Activated CD4-positive, CD25-positive, alpha-beta regulatory T cell treated with anti-CD3 and anti-CD28 coated beads, Interleukin-2, amount 50 U/mL, for 72 hours (primary cell): ENCODE results near the gene CPM.

ENCODE experiments used
- DNase-seq: peaks from one replicate; pipeline ENCODE4 v3.0.0; 2021

CPM gene

GRCh38 chr12:68954811-68955210, 21.8 kb upstream of the CPM start:
- DNase-seq: no peak

- no peak for DNase-seq
Measured at GRCh38 chr12:68953536-68953935, 20.6 kb upstream of the CPM start.

DNA sequence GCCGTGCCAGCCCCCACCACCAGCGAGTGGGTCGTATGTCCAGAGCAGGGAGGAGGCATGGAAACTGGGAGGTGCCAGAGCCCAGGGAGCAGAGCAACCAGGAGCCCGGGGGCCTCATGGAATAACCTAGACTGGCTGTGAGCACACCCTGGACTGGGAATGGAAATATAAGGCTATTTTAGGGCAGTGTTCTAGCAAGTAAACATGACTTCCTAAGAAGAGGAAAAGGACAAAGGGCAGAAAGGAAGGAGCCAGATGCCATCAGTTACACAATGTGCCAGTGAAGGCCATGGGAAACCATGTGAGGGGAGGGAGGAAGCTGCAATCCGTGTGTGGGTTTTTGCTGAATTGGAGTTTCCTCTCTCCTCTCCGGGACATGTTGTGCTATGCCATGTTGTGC, 18.7 kb upstream of the CPM start:
- DNase-seq: no peak

DNA sequence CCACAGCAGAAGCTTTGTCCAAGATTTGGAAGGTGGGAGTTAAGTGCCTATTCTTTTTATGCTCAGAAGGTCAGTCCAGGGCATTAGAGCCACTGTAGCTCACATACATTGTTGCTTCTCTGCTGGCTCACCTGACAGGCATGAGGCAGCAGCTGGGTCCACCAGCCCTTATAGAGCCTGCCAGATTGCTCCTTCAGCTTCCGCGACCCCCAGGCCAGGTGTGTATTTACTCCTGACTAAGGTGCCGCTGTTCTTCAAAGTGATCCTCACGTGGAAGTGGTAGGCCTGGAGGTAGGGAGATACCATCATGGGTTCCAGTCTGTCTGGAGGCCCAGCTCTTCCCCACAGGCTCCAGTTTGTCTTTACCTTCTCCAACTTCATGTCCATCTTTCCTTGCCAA, 17.5 kb upstream of the CPM start:
- DNase-seq: no peak

DNA sequence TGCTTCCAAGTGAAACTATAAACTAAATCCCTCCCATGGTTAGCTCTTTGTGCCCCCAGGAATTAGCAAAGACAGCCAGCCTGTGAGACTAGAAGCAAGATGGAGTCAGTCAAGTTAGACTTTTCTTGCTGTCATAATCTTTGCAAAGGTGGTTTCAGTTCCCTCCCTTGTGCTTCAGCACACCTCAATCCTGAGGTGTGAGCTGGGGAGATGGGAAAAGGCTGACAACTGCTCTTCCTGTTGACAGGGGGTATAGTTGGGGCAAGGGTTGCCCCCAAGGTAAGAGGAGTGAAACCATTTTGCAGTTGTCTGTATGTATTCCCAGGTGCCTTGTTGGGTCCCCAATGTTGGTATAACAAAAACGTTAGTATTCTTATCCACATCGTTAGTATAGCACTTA, 12.3 kb upstream of the CPM start:
- no peak for DNase-seq

GRCh38 chr12:68944296-68945076, 11.5 kb upstream of the CPM start:
- DNase-seq: no peak

DNA sequence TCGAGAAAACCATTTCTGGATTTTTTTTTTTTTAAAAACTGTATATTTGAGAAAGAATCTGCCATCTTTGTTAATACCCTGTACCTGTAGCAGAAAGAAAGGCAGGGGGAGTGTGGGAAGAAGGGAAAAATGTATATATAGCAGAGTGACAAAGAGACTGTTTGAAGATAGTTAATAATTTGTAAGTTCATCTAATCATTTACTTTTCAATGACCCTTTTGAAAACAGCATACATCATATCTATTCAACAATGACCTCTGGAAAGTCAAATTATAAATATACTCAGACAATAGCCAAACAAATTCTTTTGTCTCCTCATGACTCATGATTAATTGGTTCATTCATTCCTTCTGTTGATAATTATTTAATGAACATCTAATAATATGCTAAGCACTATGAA, 10.9 kb upstream of the CPM start:
- no peak for DNase-seq

DNA sequence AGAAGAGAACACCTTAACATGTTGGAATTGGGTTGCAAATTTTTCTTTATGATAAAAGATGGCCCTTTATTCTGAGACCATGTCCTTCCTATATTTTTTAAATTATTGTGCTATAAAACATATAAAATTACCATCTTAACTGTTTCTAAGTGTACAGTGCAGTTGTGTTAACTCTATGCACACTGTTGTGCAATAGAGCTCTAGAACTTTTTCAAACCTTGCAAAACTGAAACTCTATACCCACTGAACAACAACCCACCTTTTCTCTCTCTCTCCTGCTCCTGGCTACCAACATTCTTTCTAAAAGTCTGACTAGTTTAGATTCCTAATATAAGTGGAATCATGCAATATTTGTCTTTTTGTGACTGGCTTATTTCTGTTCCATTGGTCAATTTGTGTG, 7.8 kb upstream of the CPM start:
- DNase-seq: no peak

- DNase-seq: no peak
Measured at GRCh38 chr12:68939505-68939904, 6.5 kb upstream of the CPM start.

DNA sequence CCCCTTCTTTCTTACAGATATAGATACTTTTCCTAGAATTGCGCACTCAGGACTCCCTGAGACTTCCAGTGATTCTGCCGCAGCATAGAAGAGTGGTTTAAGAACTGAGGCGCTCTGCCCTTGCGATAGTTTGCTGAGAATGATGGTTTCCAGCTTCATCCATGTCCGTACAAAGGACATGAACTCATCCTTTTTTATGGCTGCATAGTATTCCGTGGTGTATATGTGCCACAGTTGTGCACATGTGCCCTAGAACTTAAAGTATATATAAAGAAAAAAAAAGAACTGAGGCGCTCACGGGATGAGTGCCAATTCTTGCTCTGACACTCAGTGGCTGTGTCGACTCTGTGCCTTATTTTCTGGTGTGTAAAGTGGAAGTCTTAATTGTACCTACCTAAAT, 1.4 kb upstream of the CPM start:
- DNase-seq: no peak

DNA sequence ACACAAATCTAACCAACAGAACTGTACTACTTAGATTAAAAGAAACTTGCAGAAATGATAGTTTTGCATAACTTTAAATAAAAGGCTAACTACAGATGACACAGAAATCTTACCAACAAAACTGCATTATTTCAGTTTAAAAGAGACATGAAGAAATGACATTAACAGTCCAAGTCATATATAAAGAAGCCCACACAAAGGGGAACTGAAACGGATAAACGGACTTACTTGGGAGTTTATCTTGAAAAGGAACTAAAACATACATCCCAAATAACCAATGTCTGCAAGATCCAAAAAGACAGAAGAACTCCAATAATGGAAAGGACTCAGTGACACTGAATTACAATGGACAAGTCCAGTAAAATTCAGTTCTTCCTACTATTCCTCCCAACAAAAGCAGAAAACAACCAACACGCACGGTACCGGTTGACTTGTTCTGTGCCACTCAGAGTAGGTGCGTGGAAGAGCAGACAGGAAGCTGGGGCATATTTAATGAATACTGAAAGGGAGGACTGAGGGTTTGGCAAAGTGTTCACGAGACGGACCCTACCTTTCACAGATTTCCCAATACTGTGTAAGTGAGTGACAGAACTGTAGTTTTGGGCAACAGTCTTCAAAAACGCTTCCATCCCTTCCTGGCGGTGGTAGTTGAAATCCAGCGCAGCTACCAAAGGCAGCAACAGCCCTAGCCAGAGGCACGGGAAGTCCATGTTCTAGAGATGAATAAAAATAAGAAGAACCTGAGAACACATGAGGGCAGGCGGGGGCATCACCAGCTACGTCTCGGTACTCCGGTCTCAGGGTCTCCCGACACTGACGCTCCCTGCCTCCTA, 627 bp downstream of the CPM start:
- no peak for DNase-seq

- no peak for DNase-seq
Measured at GRCh38 chr12:68930178-68930577, 2.8 kb downstream of the CPM start.

- no peak for DNase-seq
Measured at GRCh38 chr12:68924546-68924945, 8.4 kb downstream of the CPM start.

- no peak for DNase-seq
Measured at GRCh38 chr12:68919581-68920239, 13.3 kb downstream of the CPM start.

DNA sequence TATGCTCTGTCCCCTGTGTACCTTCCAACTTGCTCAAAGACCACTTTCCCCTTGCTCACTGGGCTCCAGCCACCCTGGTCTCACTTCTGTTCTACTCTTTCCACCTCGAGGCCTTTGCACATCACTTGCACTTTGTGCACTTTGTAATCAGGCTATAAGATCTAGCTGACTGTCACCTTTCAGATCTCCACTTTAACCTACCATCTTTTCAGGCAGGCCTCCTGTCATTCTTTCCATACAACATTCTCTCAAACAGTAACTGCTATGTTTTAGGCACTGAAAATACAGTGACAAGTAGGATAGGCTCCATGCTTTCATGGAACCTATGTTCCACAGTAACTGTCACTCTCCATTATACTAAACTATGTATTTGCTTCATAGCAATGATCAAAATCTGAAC, 14.0 kb downstream of the CPM start:
- DNase-seq: no peak

- no peak for DNase-seq
Measured at GRCh38 chr12:68915055-68915454, 17.9 kb downstream of the CPM start.

DNA sequence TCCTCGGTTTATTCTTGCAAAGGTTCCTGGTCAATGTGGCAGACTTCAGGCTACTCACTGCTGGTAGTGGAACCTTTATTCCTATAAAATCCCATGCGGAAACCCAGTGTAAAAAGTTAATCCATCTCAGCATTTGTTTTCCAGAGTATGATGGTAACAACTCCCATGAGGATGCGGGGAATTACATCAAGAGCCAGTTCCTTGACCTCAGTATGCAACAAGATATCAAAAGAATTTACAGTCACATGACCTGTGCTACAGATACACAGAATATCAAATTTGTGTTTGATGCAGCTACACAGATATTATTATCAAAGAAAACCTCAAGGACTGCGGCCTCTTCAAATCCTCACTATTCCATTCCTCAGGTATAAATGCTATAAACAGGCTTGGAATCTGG, 19.3 kb downstream of the CPM start:
- no peak for DNase-seq

DNA sequence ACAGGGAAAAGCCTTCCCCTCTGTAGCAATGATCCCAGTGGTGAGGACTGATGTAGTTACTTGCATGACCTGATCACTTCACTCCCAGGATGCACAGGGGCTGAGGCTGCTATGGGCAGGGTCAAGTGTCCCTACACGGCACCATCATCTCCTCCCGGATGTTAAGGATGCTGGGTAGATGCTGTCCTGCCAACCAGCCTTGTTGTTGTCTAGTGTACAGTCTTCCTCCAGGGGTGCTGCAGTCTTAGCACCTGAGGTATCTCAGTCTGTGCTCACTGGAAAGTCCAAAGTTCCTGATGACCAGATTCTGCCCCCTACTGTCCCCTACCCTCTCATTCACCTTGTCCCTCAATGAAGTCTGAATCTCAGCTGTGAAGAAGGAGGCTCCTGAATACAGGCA, 20.1 kb downstream of the CPM start:
- no peak for DNase-seq

DNA sequence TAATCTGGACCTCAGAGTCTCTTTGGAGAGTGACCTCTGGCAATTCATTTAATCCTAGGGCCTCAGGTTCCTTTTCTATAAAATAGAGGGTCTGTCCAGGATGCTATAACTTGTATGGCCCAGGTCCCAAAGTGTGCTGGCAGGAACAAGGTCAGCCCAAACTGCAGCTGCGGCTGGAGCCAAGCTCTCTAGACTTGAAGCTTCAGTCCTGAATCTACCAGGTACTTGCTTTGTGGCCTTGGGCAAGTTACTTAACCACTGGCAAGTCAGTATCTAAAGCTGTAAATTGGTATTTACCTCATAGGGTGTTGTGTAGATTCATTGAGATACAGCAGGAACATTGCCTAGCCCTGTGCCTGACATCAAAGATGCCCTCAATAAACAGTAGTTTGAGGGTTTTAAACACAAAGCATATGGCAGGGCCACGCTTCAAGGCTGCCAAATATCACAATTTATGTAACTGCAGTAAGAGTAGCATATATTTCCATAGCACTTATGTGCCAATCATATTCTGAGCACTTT, 21.7 kb downstream of the CPM start:
- no peak for DNase-seq

GRCh38 chr12:68910128-68910527, 22.8 kb downstream of the CPM start:
- no peak for DNase-seq

DNA sequence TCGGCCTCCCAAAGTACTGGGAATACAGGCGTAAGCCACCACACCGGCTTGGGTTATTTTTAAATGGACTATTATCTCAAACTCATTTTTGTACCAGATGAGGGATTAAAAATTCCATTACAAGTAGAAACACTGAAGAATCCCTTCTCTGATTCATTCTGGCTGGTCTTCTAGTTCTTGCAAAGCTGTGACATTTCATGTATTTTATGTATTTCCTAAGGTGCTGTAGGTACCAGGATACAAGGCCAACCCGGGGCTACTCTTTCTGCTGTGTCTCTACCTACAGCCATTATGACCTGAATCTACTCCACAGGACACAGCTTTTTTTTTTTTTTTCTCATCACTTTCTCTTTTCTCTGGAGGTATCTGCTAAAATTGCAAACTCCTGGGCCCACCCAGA, 24.9 kb downstream of the CPM start:
- DNase-seq: no peak

DNA sequence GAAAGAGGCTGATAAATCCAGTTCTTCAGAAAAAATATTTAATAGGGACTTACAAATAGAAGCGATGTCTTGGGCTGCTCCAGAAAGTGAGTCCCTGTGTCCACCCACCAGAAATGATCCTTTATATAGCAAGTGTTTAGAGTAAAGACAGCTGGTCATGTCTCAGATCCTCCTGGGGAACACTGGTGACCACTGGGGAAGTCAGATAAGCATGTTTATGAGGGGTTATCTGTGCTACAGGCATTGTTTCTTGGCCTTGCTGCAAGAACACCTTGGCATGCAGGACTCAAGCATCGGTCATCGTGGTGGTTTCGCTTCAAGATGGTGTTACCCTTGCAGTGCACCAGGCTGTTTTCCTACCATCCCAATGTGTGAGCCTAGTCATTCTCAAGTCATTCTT, 27.2 kb downstream of the CPM start:
- DNase-seq: no peak

GRCh38 chr12:68904351-68904962, 28.5 kb downstream of the CPM start:
- DNase-seq: no peak
